ENCODE data around the gene HINT3.
A peak's percentile ranks its signal among the peaks of the same experiment; 100 is the strongest.

The HINT3 gene

DNA sequence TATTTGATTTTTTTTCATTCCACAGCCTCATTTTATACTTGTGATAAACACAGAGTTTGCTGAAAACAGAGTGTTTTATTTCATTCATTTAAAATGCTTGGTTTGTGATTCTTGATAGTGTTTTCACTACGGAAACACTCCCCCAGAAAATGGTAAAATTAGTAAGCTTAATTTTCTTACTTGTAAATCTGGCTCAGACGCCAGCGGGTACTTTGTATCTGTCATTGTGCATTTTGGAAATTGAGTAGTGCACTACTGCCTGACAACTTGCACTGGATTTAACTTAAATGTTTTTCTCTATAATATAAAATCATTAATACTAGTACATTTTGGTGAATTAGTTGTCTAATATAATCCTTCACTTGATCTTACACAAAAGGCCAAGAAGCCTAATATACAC, 37.0 kb upstream of the HINT3 start:
- Histone ChIP-seq H3K14ac (ENCODE audit: low read length) (no peak overlapping the region), H3K4me1 (ENCODE audit: control insufficient read depth in 1 of 2, insufficient read depth in 2 of 2, low read length in 2 of 2) (peaks cover 5 to 14% of the 10 kb centered on the region in 2 experiments), H3K79me1 (ENCODE audit: low read length) (peaks cover 7% of the 10 kb centered on the region), H3K9ac (ENCODE audit: low read length) (no peak overlapping the region), H3K79me2 (ENCODE audit: control insufficient read depth, insufficient read depth, low read length, poor library complexity) (no peaks in the 10 kb centered on the region), H4K8ac (ENCODE audit: low read depth, low read length) (no peak overlapping the region), H3K23ac (ENCODE audit: low read length) (no peak overlapping the region), H4K91ac (ENCODE audit: low read depth, low read length) (no peak overlapping the region), H2BK120ac (ENCODE audit: insufficient read depth, low read length, poor library complexity) (no peak overlapping the region), H4K12ac (ENCODE audit: low read depth, low read length) (no peak overlapping the region), H3K4ac (ENCODE audit: low read depth, low read length) (no peak overlapping the region), H3K36me3 (ENCODE audit: control insufficient read depth in 1 of 2, insufficient read depth in 2 of 2, low read length in 2 of 2) (peaks cover 7 to 9% of the 10 kb centered on the region in 2 experiments), H3K4me3 (ENCODE audit: low read depth, low read length) (no peak overlapping the region), H2AFZ (ENCODE audit: insufficient read depth, low read length, poor library complexity) (no peak overlapping the region), H3K27me3 (ENCODE audit: insufficient read depth, low read length) (no peaks in the 10 kb centered on the region), H3K4me2 (ENCODE audit: low read length) (peak overlapping the region; percentile 35), H3K27ac (ENCODE audit: low read depth, low read length) (peak overlapping the region; percentile 46), H2BK5ac (ENCODE audit: low read depth, low read length, poor library complexity) (no peak overlapping the region), H3K18ac (ENCODE audit: low read length) (no peak overlapping the region), H2AK5ac (ENCODE audit: low read length) (no peak overlapping the region), H3K9me3 (ENCODE audit: insufficient read depth, low read depth, low read length) (no peaks in the 10 kb centered on the region), H2BK12ac (ENCODE audit: low read length) (no peak overlapping the region)
- DNase-seq, result no peak
- WGBS (ENCODE audit: extremely low coverage, insufficient coverage, insufficient read length), result no CpG with 5 or more reads among the region's 3 CpGs

DNA sequence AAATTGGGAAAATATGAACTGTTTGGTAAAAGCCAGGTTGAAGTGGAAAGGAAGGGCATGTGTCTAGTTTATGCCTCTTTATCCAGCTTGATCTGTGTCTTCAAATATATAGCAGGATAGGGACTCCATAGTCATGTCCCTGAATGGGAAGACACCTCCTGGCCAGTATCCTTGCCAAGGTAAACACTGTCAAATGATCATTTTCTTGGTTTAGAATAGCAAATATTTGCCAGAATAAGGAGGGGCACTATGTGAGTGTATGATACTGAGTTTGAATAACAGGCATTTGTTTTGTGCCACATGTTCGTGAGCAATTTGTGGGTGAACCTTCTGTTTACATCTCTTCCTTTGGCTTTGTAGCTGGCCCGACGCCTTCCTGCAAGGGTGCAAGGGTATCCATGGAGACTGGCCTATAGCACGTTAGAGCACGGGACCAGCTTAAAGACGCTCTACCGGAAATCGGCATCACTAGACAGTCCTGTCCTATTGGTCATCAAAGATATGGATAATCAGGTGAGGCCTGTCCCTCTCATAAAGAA, 34.2 kb upstream of the HINT3 start:
- H2AK5ac ChIP-seq (ENCODE audit: low read length), result no peak overlapping the region
- H3K4me2 ChIP-seq (ENCODE audit: low read length), result no peak overlapping the region
- no peaks in the 10 kb centered on the region for H3K27me3 ChIP-seq (ENCODE audit: insufficient read depth, low read length)
- H3K4me1 ChIP-seq (ENCODE audit: control insufficient read depth in 1 of 2, insufficient read depth in 2 of 2, low read length in 2 of 2), result peaks cover 9 to 18% of the 10 kb centered on the region in 2 experiments
- no peak overlapping the region for H2BK120ac ChIP-seq (ENCODE audit: insufficient read depth, low read length, poor library complexity)
- no peak overlapping the region for H4K91ac ChIP-seq (ENCODE audit: low read depth, low read length)
- no peak overlapping the region for H3K9ac ChIP-seq (ENCODE audit: low read length)
- no peak overlapping the region for H3K23ac ChIP-seq (ENCODE audit: low read length)
- peak overlapping the region; percentile 41 for H4K8ac ChIP-seq (ENCODE audit: low read depth, low read length)
- peaks cover 10% of the 10 kb centered on the region for H3K79me1 ChIP-seq (ENCODE audit: low read length)
- no peak for DNase-seq
- no CpG with 5 or more reads among the region's 8 CpGs for WGBS (ENCODE audit: extremely low coverage, insufficient coverage, insufficient read length)
- H3K18ac ChIP-seq (ENCODE audit: low read length), result no peak overlapping the region
- no peaks in the 10 kb centered on the region for H3K9me3 ChIP-seq (ENCODE audit: insufficient read depth, low read depth, low read length)
- H3K36me3 ChIP-seq (ENCODE audit: control insufficient read depth in 1 of 2, insufficient read depth in 2 of 2, low read length in 2 of 2), result peaks cover 4% of the 10 kb centered on the region in 2 experiments
- no peak overlapping the region for H2BK5ac ChIP-seq (ENCODE audit: low read depth, low read length, poor library complexity)
- no peak overlapping the region for H3K4me3 ChIP-seq (ENCODE audit: low read depth, low read length)
- no peak overlapping the region for H3K27ac ChIP-seq (ENCODE audit: low read depth, low read length)
- H3K14ac ChIP-seq (ENCODE audit: low read length), result no peak overlapping the region
- H2BK12ac ChIP-seq (ENCODE audit: low read length), result no peak overlapping the region
- H2AFZ ChIP-seq (ENCODE audit: insufficient read depth, low read length, poor library complexity), result no peak overlapping the region
- no peak overlapping the region for H4K12ac ChIP-seq (ENCODE audit: low read depth, low read length)
- no peak overlapping the region for H3K4ac ChIP-seq (ENCODE audit: low read depth, low read length)
- no peaks in the 10 kb centered on the region for H3K79me2 ChIP-seq (ENCODE audit: control insufficient read depth, insufficient read depth, low read length, poor library complexity)

DNA sequence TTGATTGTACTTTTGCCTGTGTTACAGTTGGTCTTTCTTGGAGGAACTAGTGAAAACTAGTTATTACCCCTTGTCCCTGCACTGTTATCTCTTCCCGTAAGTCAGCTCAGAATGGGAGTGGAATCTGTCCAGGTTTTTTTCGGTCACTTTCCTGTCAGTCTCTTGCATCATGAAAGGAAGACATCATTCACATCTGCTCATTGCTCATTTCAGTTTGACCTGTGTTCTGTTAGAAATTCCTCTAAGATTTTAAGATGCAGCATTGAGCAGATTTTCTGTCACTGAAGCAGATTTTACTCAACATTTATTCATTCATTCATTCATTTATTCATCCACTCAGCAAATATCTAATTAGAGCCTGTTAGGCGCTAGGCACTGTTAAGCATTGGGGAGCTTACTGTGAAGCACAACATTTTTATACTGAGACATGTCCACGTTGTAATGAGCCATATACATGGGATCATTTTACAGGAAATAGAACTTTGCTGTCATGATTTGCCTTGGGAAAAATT, 33.1 kb upstream of the HINT3 start:
- no peak overlapping the region for H3K4me3 ChIP-seq (ENCODE audit: low read depth, low read length)
- H3K9ac ChIP-seq (ENCODE audit: low read length), result no peak overlapping the region
- H3K79me1 ChIP-seq (ENCODE audit: low read length), result peaks cover 10% of the 10 kb centered on the region
- no peaks in the 10 kb centered on the region for H3K9me3 ChIP-seq (ENCODE audit: insufficient read depth, low read depth, low read length)
- no peak overlapping the region for H3K23ac ChIP-seq (ENCODE audit: low read length)
- peaks cover 7% of the 10 kb centered on the region in 2 experiments for H3K36me3 ChIP-seq (ENCODE audit: control insufficient read depth in 1 of 2, insufficient read depth in 2 of 2, low read length in 2 of 2)
- peak overlapping the region; percentile 53 for H3K27ac ChIP-seq (ENCODE audit: low read depth, low read length)
- no peak overlapping the region for H4K8ac ChIP-seq (ENCODE audit: low read depth, low read length)
- no peak for DNase-seq
- no peak overlapping the region for H2BK12ac ChIP-seq (ENCODE audit: low read length)
- H3K79me2 ChIP-seq (ENCODE audit: control insufficient read depth, insufficient read depth, low read length, poor library complexity), result no peaks in the 10 kb centered on the region
- H2AK5ac ChIP-seq (ENCODE audit: low read length), result no peak overlapping the region
- H3K27me3 ChIP-seq (ENCODE audit: insufficient read depth, low read length), result no peaks in the 10 kb centered on the region
- no peak overlapping the region for H4K12ac ChIP-seq (ENCODE audit: low read depth, low read length)
- H3K4ac ChIP-seq (ENCODE audit: low read depth, low read length), result no peak overlapping the region
- WGBS (ENCODE audit: extremely low coverage, insufficient coverage, insufficient read length), result no CpG with 5 or more reads among the region's 4 CpGs
- no peak overlapping the region for H2AFZ ChIP-seq (ENCODE audit: insufficient read depth, low read length, poor library complexity)
- H2BK5ac ChIP-seq (ENCODE audit: low read depth, low read length, poor library complexity), result no peak overlapping the region
- no peak overlapping the region for H2BK120ac ChIP-seq (ENCODE audit: insufficient read depth, low read length, poor library complexity)
- H3K4me1 ChIP-seq (ENCODE audit: control insufficient read depth in 1 of 2, insufficient read depth in 2 of 2, low read length in 2 of 2), result peaks cover 9 to 15% of the 10 kb centered on the region in 2 experiments
- no peak overlapping the region for H3K14ac ChIP-seq (ENCODE audit: low read length)
- no peak overlapping the region for H3K4me2 ChIP-seq (ENCODE audit: low read length)
- no peak overlapping the region for H4K91ac ChIP-seq (ENCODE audit: low read depth, low read length)
- H3K18ac ChIP-seq (ENCODE audit: low read length), result no peak overlapping the region

DNA sequence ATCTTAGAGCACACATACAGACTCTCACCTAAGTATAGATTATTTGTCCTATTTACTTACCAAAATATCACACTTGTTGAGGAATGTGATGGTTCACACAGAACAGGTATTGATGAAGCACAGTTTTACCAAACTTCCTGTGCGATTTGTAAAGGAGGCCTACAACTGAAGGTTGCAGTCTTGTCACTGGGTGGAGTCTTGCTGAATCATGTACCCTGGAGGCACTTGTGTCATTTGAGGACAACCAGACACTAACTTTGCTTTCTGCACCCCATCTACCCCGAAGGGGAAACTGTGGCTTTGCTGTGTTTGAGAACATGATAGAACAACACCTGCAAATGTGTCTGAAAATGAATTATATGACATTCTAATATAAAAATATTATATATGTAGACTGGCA, 32.4 kb upstream of the HINT3 start:
- no peak overlapping the region for H3K23ac ChIP-seq (ENCODE audit: low read length)
- H4K91ac ChIP-seq (ENCODE audit: low read depth, low read length), result no peak overlapping the region
- no peak overlapping the region for H3K9ac ChIP-seq (ENCODE audit: low read length)
- H3K18ac ChIP-seq (ENCODE audit: low read length), result no peak overlapping the region
- peaks cover 8 to 12% of the 10 kb centered on the region in 2 experiments for H3K4me1 ChIP-seq (ENCODE audit: control insufficient read depth in 1 of 2, insufficient read depth in 2 of 2, low read length in 2 of 2)
- WGBS (ENCODE audit: extremely low coverage, insufficient coverage, insufficient read length), result no CpG with 5 or more reads among the region's 2 CpGs
- H3K36me3 ChIP-seq (ENCODE audit: control insufficient read depth in 1 of 2, insufficient read depth in 2 of 2, low read length in 2 of 2), result peaks cover 7 to 9% of the 10 kb centered on the region in 2 experiments
- H4K8ac ChIP-seq (ENCODE audit: low read depth, low read length), result no peak overlapping the region
- H3K4me3 ChIP-seq (ENCODE audit: low read depth, low read length), result no peak overlapping the region
- no peak overlapping the region for H2BK120ac ChIP-seq (ENCODE audit: insufficient read depth, low read length, poor library complexity)
- no peak overlapping the region for H2BK12ac ChIP-seq (ENCODE audit: low read length)
- no peak overlapping the region for H2AFZ ChIP-seq (ENCODE audit: insufficient read depth, low read length, poor library complexity)
- no peak overlapping the region for H2BK5ac ChIP-seq (ENCODE audit: low read depth, low read length, poor library complexity)
- DNase-seq, result peak; percentile 25 to 40
- H2AK5ac ChIP-seq (ENCODE audit: low read length), result no peak overlapping the region
- H3K4ac ChIP-seq (ENCODE audit: low read depth, low read length), result no peak overlapping the region
- H4K12ac ChIP-seq (ENCODE audit: low read depth, low read length), result no peak overlapping the region
- no peaks in the 10 kb centered on the region for H3K79me2 ChIP-seq (ENCODE audit: control insufficient read depth, insufficient read depth, low read length, poor library complexity)
- no peaks in the 10 kb centered on the region for H3K9me3 ChIP-seq (ENCODE audit: insufficient read depth, low read depth, low read length)
- no peak overlapping the region for H3K14ac ChIP-seq (ENCODE audit: low read length)
- no peak overlapping the region for H3K4me2 ChIP-seq (ENCODE audit: low read length)
- H3K27me3 ChIP-seq (ENCODE audit: insufficient read depth, low read length), result no peaks in the 10 kb centered on the region
- no peak overlapping the region for H3K27ac ChIP-seq (ENCODE audit: low read depth, low read length)
- H3K79me1 ChIP-seq (ENCODE audit: low read length), result peaks cover 10% of the 10 kb centered on the region
